Measurements from ENCODE around the gene SELENOM.
"Not testable (repeated sequence)": the region's sequence is repeated elsewhere in the genome, so short reads cannot be mapped to it uniquely, and the experiment has no call there.

SELENOM gene

GRCh38 chr22:31105282-31105929 lies 2.0 kb downstream of the SELENOM start:
- no peak for DNase-seq (ENCODE audit: low spot score)

DNA sequence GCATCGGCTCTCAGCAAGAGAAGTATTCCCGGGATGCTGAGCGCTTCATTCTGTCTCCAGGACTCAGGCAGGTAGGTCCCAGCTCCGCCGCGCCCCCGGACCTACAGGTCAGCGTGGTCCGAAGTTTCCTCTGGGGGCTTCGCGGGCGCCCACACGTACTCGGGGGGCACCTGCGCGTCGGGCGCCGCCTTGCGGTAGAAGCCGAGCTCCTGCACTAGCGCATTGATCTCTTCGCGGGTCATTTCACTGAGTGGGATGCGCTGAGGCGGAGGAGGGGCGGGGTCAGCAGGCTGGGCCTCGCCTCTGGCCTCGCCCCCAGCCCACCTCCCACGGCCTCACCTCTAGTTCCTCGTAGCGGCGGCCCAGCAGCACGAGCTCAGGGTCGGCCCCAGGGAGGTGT lies 2.5 kb downstream of the SELENOM start:
- DNase-seq (ENCODE audit: low spot score): no peak

DNA sequence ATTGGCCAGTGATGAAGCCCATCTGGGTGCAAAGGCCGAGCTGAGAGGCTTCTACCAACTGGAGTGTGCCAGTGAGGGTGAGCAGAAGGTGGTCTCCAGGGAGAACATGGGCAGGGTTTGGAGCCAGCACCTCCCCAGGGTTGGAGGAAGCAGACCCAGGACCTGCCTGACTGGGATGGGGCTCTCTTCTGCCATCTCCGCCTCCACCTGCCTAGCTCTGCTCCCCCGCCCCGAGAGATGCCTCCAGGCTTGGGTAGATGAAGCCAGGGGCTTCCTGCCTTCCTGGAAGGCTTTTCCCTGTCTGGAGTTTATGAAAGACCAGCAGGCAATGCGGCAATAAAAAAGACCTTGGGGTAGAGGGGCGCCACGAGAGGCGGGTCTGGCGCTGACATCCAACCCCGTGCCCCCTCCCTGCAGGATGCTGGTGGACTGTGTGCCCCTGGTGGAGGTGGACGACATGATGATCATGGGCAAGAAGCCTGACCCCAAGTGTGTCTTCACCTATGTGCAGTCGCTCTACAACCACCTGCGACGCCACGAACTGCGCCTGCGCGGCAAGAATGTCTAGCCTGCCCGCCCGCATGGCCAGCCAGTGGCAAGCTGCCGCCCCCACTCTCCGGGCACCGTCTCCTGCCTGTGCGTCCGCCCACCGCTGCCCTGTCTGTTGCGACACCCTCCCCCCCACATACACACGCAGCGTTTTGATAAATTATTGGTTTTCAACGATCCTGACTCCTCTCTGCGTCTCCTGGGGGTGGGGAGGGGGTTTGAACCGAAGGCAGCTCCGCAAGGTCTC lies 3.3 kb downstream of the SELENOM start:
- no peak for DNase-seq (ENCODE audit: low spot score)

GRCh38 chr22:31103111-31103510 lies 4.3 kb downstream of the SELENOM start:
- DNase-seq (ENCODE audit: low spot score): no peak

GRCh38 chr22:31102441-31103081 lies 4.8 kb downstream of the SELENOM start:
- no peak for DNase-seq (ENCODE audit: low spot score)

- no peak for DNase-seq (ENCODE audit: low spot score)
Measured at GRCh38 chr22:31100762-31101525, 6.4 kb downstream of the SELENOM start.

GRCh38 chr22:31099841-31100761 lies 7.3 kb downstream of the SELENOM start:
- no peak for DNase-seq (ENCODE audit: low spot score)

DNA sequence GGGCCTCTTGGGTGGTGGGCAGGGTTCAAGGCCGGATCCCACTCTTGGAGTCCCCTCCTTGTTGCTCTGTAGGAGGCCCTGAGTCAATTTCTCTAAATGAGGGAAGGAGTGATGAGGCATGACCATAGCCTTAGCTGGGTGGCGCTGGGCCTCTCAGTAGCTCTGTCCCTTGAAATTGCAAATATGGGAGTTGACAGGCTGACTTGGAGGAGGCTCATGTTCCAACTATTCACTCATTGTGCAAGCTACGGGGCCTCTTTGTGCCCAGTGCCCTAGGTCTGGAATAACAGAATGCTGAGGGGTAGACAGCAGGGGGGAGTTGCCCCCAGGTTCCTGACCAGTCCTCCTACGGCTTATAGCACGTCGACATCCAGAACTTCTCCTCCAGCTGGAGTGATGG lies 8.0 kb downstream of the SELENOM start:
- DNase-seq (ENCODE audit: low spot score): no peak

GRCh38 chr22:31098632-31099110 lies 8.7 kb downstream of the SELENOM start:
- DNase-seq (ENCODE audit: low spot score): no peak

DNA sequence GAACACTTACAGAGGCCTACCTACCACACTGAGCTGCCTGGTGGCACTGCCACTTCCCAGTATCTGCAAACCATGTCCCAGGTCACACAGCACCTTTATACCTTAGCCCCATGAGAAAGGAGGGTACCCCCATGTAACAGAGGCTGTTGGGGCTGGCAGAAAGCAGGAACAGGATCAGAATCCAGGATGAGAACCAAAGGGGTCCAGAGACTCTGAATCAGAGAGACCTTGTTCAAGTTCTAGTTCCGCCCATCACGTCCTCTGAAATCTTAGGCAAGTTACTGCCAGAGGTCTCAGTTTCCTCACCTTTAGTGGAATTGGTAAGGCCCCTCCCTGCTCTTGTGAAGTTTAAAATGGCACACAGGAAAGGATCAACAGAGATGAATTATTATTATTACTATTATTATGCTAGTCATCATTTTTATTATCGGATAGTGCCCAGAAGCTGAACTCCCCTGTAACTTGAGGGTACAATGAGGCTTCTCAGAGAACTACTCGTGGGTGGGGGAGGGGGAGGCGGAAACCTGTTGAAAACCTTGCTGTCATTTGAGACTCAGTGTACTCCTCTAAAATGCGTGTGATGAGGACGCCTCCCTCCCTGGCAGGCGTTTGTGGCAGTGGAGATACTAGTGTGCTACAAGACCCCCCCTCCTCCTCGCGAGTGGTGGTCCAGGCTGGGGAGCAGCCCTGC lies 9.3 kb downstream of the SELENOM start:
- no peak for DNase-seq (ENCODE audit: low spot score)

DNA sequence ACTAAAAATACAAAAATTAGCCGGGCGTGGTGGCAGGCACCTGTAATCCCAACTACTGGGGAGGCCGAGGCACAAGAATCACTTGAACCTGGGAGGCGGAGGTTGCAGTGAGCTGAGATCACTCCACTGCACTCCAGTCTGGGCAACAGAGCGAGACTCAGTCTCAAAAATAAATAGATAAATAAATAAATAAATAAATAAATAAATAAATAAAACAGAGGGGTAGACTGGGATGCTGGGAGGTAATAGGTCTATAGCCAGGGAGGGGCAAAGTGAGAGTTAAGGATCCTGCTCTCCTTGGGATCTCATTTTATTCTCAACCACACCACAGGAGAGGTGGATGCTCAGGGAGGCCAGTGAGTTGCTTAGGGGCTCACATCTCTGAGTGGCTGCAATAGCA lies 9.8 kb downstream of the SELENOM start:
- DNase-seq (ENCODE audit: low spot score): not testable (repeated sequence)

DNA sequence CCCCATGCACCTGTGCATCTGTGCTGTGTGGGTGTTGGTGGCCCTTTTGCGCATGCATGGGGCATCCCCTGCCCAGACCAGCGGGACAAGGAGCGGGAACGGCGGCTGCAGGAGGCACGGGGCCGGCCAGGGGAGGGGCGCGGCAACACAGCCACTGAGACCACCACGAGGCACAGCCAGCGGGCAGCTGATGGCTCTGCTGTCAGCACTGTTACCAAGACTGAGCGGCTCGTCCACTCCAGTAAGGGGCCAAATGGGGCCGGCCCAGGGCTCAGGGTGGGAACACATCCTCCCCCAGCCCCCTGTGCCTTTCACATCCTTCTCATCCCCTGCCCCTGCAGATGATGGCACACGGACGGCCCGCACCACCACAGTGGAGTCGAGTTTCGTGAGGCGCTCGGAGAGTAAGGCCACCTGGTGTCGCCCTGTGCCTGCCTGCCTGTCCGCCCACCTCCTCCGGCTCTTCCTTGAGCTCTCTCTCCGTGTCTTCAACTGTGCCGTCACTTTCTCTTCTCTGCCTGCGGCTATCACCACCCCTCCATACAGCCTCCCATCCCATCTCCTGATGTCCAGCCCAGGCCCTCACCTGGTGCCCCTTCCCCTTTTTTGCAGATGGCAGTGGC lies 10.6 kb downstream of the SELENOM start:
- no peak for DNase-seq (ENCODE audit: low spot score)

- DNase-seq (ENCODE audit: low spot score): no peak
Measured at GRCh38 chr22:31095637-31096249, 11.6 kb downstream of the SELENOM start.

DNA sequence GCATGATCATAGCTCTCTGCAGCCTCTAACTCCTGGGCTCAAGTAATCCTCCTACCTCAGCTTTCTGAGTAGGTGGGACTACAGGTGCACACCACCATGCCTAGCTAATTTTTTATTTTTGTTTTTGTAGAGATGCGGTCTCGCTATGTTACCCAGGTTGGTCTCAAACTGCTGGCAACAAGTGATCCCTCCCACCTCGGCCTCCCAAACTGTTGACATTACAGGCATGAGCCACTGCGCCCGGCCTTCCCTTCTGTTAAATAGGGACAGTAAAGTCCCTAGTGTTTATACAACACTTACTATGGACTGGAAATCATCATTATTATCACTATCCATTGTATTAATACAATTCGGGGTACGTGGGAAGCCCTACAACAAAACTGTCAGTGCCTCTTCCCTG lies 12.6 kb downstream of the SELENOM start:
- no peak for DNase-seq (ENCODE audit: low spot score)

DNA sequence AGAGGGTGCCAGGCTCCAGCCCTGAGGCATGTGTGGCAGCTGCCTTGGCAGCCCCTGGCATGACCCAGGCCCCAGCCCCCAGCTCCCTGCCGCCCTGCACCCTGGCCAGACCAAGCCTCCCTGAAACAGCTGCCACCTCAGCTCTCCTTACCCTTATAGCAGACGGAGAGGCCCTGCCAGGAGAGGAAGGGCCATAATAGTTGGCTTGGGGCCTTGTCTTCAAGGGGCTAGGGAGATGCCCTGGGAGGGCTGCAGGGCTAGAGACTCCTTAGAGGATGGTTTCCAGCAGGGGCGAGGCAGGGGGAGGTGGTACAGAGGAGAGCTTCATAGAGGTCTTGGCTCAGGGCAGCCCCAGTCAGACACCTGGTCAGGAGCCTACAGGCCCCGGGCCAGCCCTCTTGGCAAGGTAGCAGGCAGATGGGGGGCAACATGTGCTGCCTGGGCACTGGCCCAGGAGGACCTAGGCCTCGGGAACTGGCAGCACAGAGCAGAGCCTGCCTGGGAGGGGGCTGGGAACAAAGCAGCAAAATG lies 13.3 kb downstream of the SELENOM start:
- DNase-seq (ENCODE audit: low spot score): no peak

DNA sequence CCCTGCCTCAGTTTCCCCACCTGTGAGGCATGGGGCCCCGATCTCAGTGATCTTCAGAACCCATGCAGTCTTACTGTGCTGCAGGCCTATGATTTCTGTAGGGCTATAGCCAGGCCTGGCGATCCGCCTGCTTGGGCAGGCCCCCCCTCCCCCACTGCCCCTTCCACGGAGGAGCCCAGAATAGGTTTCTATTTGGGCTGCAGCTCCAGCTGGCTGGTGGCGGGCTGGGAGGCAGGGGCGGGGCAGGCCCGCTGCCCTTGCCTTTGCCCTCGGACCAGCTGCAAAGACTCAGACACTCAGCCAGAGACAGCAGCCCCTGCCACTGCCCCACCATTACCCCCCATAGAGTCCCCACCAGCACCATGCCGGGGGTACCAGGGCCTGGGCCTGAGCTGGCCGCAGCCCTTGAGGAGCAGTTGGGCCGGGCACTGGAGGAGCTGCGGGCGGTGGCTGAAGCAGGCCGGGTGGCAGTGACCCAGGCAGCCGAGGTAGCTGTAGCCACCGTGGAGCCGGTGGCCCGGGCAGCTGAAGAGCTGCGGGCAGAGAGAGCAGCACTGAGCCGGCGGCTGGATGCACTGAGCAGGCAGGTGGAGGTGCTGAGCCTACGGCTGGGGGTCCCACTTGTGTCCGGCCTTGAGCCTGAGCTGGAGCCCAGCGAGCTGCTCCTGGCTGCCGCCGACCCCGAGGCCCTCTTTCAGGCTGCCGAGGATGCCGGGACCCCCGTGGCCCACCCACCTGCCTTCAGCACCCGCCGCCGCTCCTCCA lies 14.1 kb downstream of the SELENOM start:
- DNase-seq (ENCODE audit: low spot score): no peak

- DNase-seq (ENCODE audit: low spot score): no peak
Measured at GRCh38 chr22:31092161-31092560, 15.2 kb downstream of the SELENOM start.

GRCh38 chr22:31091106-31091975 lies 16.0 kb downstream of the SELENOM start:
- DNase-seq (ENCODE audit: low spot score): no peak

Data from kidney capillary endothelial cell (primary cell).